Ascending aorta (tissue), 2 donors: ENCODE data around the gene UTF1. TPM values are rescaled to one million over a fixed set of nuclear protein-coding genes. Genes with fewer than 3 reads are reported as not detected.
A peak's percentile ranks its signal among the peaks of the same experiment; 100 is the strongest.

Experiments used
- DNase-seq, 2 donors: peaks; one replicate each; pipeline ENCODE4 v3.0.0-alpha.2; 2019; ENCODE audit warnings: low spot score in 2 of 2
- H3K27ac ChIP-seq, 2 donors: fragments of 200-600 bp; sonication (generic); one replicate each; pipeline ENCODE4 v1.5.1; 2016 to 2017; ENCODE audit warnings: mild to moderate bottlenecking in 1 of 2
- H3K27me3 ChIP-seq: fragments of 200-600 bp; sonication (generic); one replicate; pipeline ENCODE4 v1.5.1; 2017
- H3K36me3 ChIP-seq, 2 donors: fragments of 200-600 bp; sonication (generic); one replicate each; pipeline ENCODE4 v1.5.1; 2016
- H3K4me1 ChIP-seq, 2 donors: fragments of 200-600 bp; sonication (generic); one replicate each; pipeline ENCODE4 v1.5.1; 2016 to 2017; ENCODE audit warnings: mild to moderate bottlenecking in 1 of 2
- H3K4me3 ChIP-seq, 2 donors: fragments of 200-600 bp; sonication (generic); one replicate each; pipeline ENCODE4 v1.5.1; 2016 to 2017; ENCODE audit warnings: mild to moderate bottlenecking in 1 of 2
- H3K9me3 ChIP-seq, 2 donors: fragments of 200-600 bp; sonication (generic); one replicate each; pipeline ENCODE4 v1.5.1; 2016
- CTCF ChIP-seq, 3 experiments: fragments of 200-600 bp in 2 of 3; fragments of 450-650 bp in 1 of 3; sonication (generic) in 2 of 3; IDR thresholded peaks; one replicate each; pipeline ENCODE4 v1.5.1; 2016 to 2019; ENCODE audit warnings: antibody characterized with exemption in 3 of 3, mild to moderate bottlenecking in 1 of 3, moderate library complexity in 1 of 3
- intact Hi-C: fragments of 100-400 bp; cut with DNase I; formaldehyde crosslinking; loops from one replicate; pipeline ENCODE4 v1.15.1; 2023
- total RNA-seq: library from RNA; depleted of rRNA; stranded (reverse); fragments of >200 nt; gene quantifications from one replicate; pipeline ENCODE4 v1.1.0, GENCODE V29; 2016

The UTF1 gene
- total RNA-seq, 1 donor from 2014 or later = not detected

DNA sequence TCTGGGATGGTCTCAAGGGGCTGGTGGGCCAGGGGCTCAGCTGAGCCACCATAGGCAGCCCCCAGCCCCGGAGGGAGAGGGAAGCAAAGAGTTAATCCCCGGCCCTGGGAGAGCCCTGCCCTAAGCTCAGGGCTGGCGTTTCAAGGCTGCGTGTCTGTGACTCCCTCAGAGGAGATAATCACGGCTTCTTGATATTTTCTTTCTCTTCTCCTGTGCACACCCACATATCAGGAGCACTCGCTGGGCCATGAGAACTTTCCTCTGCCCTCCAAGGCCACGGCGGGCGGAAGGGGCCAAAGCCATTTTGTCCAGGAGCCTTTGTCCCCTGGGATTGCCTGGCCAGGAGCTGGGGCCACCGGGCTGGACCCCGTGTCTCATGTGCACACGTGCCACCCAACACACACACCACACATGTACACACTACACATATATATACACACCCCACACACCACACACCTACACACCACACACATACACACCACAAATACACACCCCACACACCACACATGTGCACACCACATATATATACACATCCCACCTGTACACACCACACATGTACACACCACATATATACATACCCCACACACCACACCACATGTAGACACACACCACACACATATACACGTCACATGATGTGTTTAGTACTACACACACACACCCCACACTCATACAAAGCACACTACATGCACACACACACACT, 24.6 kb downstream of the UTF1 start:
- no peak overlapping the region for H3K27ac ChIP-seq
- H3K36me3 ChIP-seq = no peaks in the 10 kb centered on the region
- no peak for TF ChIP-seq CTCF (IDR thresholded peaks at IDR 0.05)
- DNase-seq = no peak
- H3K9me3 ChIP-seq = no peaks in the 10 kb centered on the region
- H3K27me3 ChIP-seq = peaks cover 3% of the 10 kb centered on the region
- no peak overlapping the region for H3K4me3 ChIP-seq
- peaks cover 7 to 14% of the 10 kb centered on the region in 2 donors for H3K4me1 ChIP-seq
- intact Hi-C loops = no loop called here

GRCh38 chr10:133255323-133255722, 25.3 kb downstream of the UTF1 start:
- H3K27ac ChIP-seq = no peak overlapping the region
- peaks cover 11 to 14% of the 10 kb centered on the region in 2 donors for H3K4me1 ChIP-seq
- H3K4me3 ChIP-seq = no peak overlapping the region
- H3K27me3 ChIP-seq = peaks cover 3% of the 10 kb centered on the region
- no peak for DNase-seq
- intact Hi-C loops = no loop called here
- no peaks in the 10 kb centered on the region for H3K9me3 ChIP-seq
- H3K36me3 ChIP-seq = no peaks in the 10 kb centered on the region
- no peak for TF ChIP-seq CTCF (IDR thresholded peaks at IDR 0.05)

- Histone ChIP-seq H3K36me3 (no peaks in the 10 kb centered on the region), H3K27ac (peak overlapping the region; percentile 56 to 71), H3K9me3 (no peaks in the 10 kb centered on the region), H3K27me3 (no peaks in the 10 kb centered on the region), H3K4me3 (peak overlapping the region in 1 of 2 donors; percentile 25), H3K4me1 (peaks cover 14 to 15% of the 10 kb centered on the region in 2 donors)
- peak in 2 of 3 experiments; percentile 9 to 44 for TF ChIP-seq CTCF (IDR thresholded peaks at IDR 0.05)
- DNase-seq = peak in 1 of 2 donors; percentile 80
- intact Hi-C loops = no loop called here
Measured at GRCh38 chr10:133257489-133258065, 27.6 kb downstream of the UTF1 start.

DNA sequence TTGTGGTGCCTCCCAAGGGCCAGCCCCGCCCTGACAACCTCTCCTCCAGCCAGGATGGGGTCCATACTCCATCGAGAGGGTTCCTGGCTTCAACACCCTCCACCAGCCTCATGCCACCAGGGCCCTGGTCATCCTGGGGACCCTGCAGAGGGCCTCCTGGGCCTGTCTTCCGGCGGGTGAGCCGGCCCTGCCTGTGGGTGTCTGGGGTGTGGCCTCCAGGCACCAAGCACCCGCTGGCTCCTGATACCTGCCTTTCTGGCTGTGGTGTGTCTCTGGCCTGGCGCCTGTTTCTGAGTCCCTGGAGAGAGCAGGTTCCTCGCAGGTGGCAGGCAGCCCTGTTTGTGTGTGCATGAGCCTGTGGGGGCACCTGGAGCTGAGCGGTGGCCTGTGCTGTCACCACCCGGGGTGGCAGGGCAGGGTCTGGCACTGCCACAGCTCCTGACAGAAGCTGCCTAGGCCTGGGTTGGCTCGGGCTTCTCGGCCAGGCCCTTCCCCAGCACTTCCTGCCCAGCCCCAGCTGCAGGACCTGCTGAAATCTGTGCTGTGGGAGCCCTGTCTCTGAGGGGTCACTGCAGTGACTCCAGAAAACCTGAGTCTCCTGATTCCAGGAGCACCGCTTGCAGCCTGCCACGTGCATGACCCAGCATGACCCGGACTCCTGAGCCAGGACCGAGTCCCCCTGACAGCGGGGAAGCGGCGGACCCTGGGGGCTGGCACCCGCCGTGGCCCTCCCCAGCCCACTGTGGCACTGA, 28.2 kb downstream of the UTF1 start:
- intact Hi-C loops = no loop called here
- Histone ChIP-seq H3K4me1 (peaks cover 14 to 18% of the 10 kb centered on the region in 2 donors), H3K9me3 (no peaks in the 10 kb centered on the region), H3K27ac (peak overlapping the region; percentile 56 to 71), H3K27me3 (no peaks in the 10 kb centered on the region), H3K4me3 (no peak overlapping the region), H3K36me3 (no peaks in the 10 kb centered on the region)
- TF ChIP-seq CTCF (IDR thresholded peaks at IDR 0.05) = no peak
- no peak for DNase-seq

DNA sequence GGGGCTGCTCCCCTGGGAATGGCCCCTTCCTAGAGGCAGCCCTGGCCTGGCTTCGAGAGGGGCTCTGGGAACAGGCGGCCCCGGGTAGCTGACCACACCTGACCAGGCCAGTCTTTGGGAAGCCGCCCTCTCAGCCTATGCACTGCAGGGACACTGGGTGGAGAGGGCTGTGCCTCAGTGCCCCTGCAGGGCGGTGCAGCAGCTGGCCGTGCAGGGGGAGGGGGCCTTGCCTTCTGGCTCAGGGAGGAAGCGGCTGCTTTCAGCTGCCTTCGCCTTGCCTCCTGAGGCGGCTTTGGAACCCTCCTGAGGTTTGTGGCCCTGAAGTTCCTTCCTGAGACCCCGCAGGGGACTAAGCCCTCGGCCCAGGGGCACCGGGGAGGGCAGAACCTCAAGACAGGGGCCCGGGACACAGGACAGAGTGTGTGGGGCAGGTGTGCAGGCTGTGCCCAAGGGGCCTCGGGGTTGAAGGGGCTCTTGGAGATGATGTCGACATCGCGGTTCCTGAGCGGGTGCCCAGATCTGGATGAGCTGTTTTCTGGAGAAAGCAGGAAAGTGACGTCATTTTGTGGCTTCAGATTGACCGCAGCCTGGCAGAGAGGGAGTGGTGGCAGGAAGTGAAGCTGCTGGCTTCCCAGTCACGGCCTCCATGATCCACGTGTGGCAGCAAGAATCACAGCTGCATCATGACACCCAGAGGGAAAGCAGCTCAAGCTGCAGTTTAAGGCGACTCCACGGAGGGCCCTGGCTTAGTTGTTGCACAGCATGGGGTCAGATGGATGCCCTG, 29.0 kb downstream of the UTF1 start:
- intact Hi-C loops = no loop called here
- H3K36me3 ChIP-seq = no peaks in the 10 kb centered on the region
- peaks cover 14 to 18% of the 10 kb centered on the region in 2 donors for H3K4me1 ChIP-seq
- H3K27me3 ChIP-seq = no peaks in the 10 kb centered on the region
- H3K4me3 ChIP-seq = no peak overlapping the region
- DNase-seq = peak; percentile 83 to 94
- no peak for TF ChIP-seq CTCF (IDR thresholded peaks at IDR 0.05)
- H3K9me3 ChIP-seq = no peaks in the 10 kb centered on the region
- peak overlapping the region; percentile 56 to 71 for H3K27ac ChIP-seq
